Measurements from ENCODE around the gene FBXW8.

GRCh38 chr12:117036046-117036445, 125.3 kb downstream of the FBXW8 start:
- TF ChIP-seq CTCF (conservative IDR thresholded peaks at IDR 0.05 in 1 of 2, IDR thresholded peaks at IDR 0.05 in 1 of 2; ENCODE audit: low read depth in 1 of 2, low read length in 2 of 2), result no peak
- TF ChIP-seq EZH2 (IDR thresholded peaks at IDR 0.05; ENCODE audit: low read length, missing control alignments), result no peak
